ENCODE results near the gene ITSN1.

Gene ITSN1

GRCh38 chr21:33657124-33657820, 15.0 kb downstream of the ITSN1 start:
- Histone ChIP-seq H3K9me2 (replicated peaks; ENCODE audit: control insufficient read depth, low read length) (no peaks in the 10 kb centered on the region), H3K27ac (ENCODE audit: low read depth, low read length) (no peak overlapping the region), H3F3A (ENCODE audit: control insufficient read depth, insufficient read depth) (no peaks in the 10 kb centered on the region), H3K27me3 (ENCODE audit: control insufficient read depth, low read length) (no peaks in the 10 kb centered on the region), H3K4me3 (ENCODE audit: low read length) (no peak overlapping the region), H3K4me1 (ENCODE audit: control insufficient read depth, low read length) (no peaks in the 10 kb centered on the region), H3K4me2 (ENCODE audit: low read length) (no peak overlapping the region), H3K9me3 (ENCODE audit: control insufficient read depth, insufficient read depth, low read length) (no peaks in the 10 kb centered on the region), H3K36me3 (ENCODE audit: control insufficient read depth, low read length) (no peaks in the 10 kb centered on the region), H4K20me1 (ENCODE audit: control insufficient read depth, insufficient read depth, low read depth, low read length) (no peaks in the 10 kb centered on the region), H3K79me2 (ENCODE audit: control insufficient read depth, low read length) (peaks cover 21% of the 10 kb centered on the region)
- TF ChIP-seq EZH2phosphoT487 (IDR thresholded peaks at IDR 0.05; ENCODE audit: borderline replicate concordance, low read length) (no peak), CTCF (IDR thresholded peaks at IDR 0.05; ENCODE audit: low read depth, low read length, poor library complexity, severe bottlenecking) (no peak)

GRCh38 chr21:33658919-33659567, 16.7 kb downstream of the ITSN1 start:
- H3K4me2 ChIP-seq (ENCODE audit: low read length) = no peak overlapping the region
- H3K4me3 ChIP-seq (ENCODE audit: low read length) = no peak overlapping the region
- H3K4me1 ChIP-seq (ENCODE audit: control insufficient read depth, low read length) = no peaks in the 10 kb centered on the region
- no peak overlapping the region for H3K27ac ChIP-seq (ENCODE audit: low read depth, low read length)
- no peaks in the 10 kb centered on the region for H3K36me3 ChIP-seq (ENCODE audit: control insufficient read depth, low read length)
- no peaks in the 10 kb centered on the region for H3F3A ChIP-seq (ENCODE audit: control insufficient read depth, insufficient read depth)
- no peaks in the 10 kb centered on the region for H3K27me3 ChIP-seq (ENCODE audit: control insufficient read depth, low read length)
- H3K79me2 ChIP-seq (ENCODE audit: control insufficient read depth, low read length) = peaks cover 17% of the 10 kb centered on the region
- no peaks in the 10 kb centered on the region for H4K20me1 ChIP-seq (ENCODE audit: control insufficient read depth, insufficient read depth, low read depth, low read length)
- no peaks in the 10 kb centered on the region for H3K9me3 ChIP-seq (ENCODE audit: control insufficient read depth, insufficient read depth, low read length)
- H3K9me2 ChIP-seq (replicated peaks; ENCODE audit: control insufficient read depth, low read length) = no peaks in the 10 kb centered on the region
- TF ChIP-seq EZH2phosphoT487 (IDR thresholded peaks at IDR 0.05; ENCODE audit: borderline replicate concordance, low read length) = no peak
- no peak for TF ChIP-seq CTCF (IDR thresholded peaks at IDR 0.05; ENCODE audit: low read depth, low read length, poor library complexity, severe bottlenecking)

GRCh38 chr21:33659568-33659949, 17.3 kb downstream of the ITSN1 start:
- no peak overlapping the region for H3K4me2 ChIP-seq (ENCODE audit: low read length)
- no peaks in the 10 kb centered on the region for H3K9me3 ChIP-seq (ENCODE audit: control insufficient read depth, insufficient read depth, low read length)
- peaks cover 17% of the 10 kb centered on the region for H3K79me2 ChIP-seq (ENCODE audit: control insufficient read depth, low read length)
- H3K4me1 ChIP-seq (ENCODE audit: control insufficient read depth, low read length) = no peaks in the 10 kb centered on the region
- H3K36me3 ChIP-seq (ENCODE audit: control insufficient read depth, low read length) = no peaks in the 10 kb centered on the region
- H3K27ac ChIP-seq (ENCODE audit: low read depth, low read length) = no peak overlapping the region
- H3F3A ChIP-seq (ENCODE audit: control insufficient read depth, insufficient read depth) = no peaks in the 10 kb centered on the region
- TF ChIP-seq EZH2phosphoT487 (IDR thresholded peaks at IDR 0.05; ENCODE audit: borderline replicate concordance, low read length) = no peak
- no peak for TF ChIP-seq CTCF (IDR thresholded peaks at IDR 0.05; ENCODE audit: low read depth, low read length, poor library complexity, severe bottlenecking)
- H3K9me2 ChIP-seq (replicated peaks; ENCODE audit: control insufficient read depth, low read length) = no peaks in the 10 kb centered on the region
- H4K20me1 ChIP-seq (ENCODE audit: control insufficient read depth, insufficient read depth, low read depth, low read length) = no peaks in the 10 kb centered on the region
- H3K4me3 ChIP-seq (ENCODE audit: low read length) = no peak overlapping the region
- H3K27me3 ChIP-seq (ENCODE audit: control insufficient read depth, low read length) = no peaks in the 10 kb centered on the region

Measured in DOHH2 (cell line).